Neural crest cell (in vitro differentiated cells): ENCODE data around the gene RBM4B. TPM values are rescaled to one million over a fixed set of nuclear protein-coding genes. Genes with fewer than 3 reads are reported as not detected.
A peak's percentile ranks its signal among the peaks of the same experiment; 100 is the strongest.

Experiments used
- DNase-seq: peaks from one replicate; pipeline ENCODE4 v3.0.0; 2021; ENCODE audit warnings: low read depth, mixed read lengths, low spot score
- H3K27ac Mint-ChIP-seq: one replicate; pipeline ENCODE4 v1.8.0; 2021; ENCODE audit warnings: mild to moderate bottlenecking, mixed read lengths; ENCODE audit not compliant: unreplicated experiment
- H3K27me3 Mint-ChIP-seq: 2 replicates; pipeline ENCODE4 v1.8.0; 2021; ENCODE audit warnings: low read depth, mild to moderate bottlenecking, mixed read lengths
- H3K36me3 Mint-ChIP-seq: 2 replicates; pipeline ENCODE4 v1.8.0; 2021; ENCODE audit warnings: low read depth, mild to moderate bottlenecking, mixed read lengths
- H3K4me1 Mint-ChIP-seq: 2 replicates; pipeline ENCODE4 v1.8.0; 2021; ENCODE audit warnings: mixed read lengths
- H3K4me3 Mint-ChIP-seq: one replicate; pipeline ENCODE4 v1.8.0; 2021; ENCODE audit warnings: mild to moderate bottlenecking, mixed read lengths
- H3K9me3 Mint-ChIP-seq: 2 replicates; pipeline ENCODE4 v1.8.0; 2021; ENCODE audit warnings: mixed read lengths
- total RNA-seq: library from RNA; stranded (reverse); gene quantifications from 2 replicates; pipeline ENCODE4 v1.2.1, GENCODE V29; 2021
- TF ChIP-seq, protein P1 (sequence below): fragments of 200-600 bp; sonication (generic); conservative IDR thresholded peaks from 2 replicates; pipeline ENCODE4 v1.5.0; 2021; ENCODE audit warnings: antibody characterized with exemption, mild to moderate bottlenecking

RBM4B gene
- total RNA-seq, 1 donor from 2014 or later: 61.9 TPM

DNA sequence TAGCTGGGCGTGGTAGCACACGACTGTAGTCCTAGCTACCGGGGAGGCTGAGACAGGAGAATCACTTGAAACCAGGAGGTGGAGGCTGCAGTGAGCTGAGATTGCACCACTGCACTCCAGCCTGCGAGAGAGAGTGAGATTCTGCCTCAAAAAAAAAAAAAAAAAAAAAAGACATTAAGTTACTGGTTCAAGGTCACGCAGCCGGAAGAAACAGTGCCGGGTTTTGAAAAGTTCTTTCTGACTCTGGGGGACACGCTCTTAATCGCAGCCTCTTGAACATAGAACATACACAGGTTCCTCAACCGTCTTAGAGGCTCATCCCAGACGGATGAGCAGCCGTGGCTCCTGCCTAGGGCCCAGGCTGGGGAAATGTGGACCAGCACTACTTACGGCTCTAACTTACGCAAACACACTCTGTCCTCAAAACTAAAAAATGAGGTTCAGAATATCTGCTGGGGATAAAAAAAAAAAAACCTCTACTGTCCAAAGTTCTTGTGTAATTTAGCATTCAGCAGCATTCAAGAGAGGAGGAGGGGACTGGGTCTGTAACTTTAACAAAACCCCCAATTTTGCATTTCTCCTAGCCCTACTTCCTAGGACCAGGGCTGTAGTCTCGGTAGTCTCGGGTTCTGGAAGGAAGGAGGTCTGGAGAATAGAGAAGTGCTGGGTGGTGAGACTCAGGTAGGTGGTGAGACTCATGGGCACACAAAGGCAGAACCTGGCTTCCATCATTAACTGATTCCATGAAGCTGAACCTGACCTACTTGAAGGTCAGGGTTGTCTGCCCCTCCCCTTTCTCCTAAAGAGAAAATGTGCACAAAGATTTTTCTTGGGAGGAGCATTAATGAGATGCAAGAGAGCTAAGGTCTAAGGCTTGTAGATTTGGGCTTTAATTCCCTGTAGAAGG is 45.3 kb upstream of the RBM4B start:
- peaks cover 26% of the 10 kb centered on the region for H3K4me1 Mint-ChIP-seq
- TF ChIP-seq, protein P1, sequence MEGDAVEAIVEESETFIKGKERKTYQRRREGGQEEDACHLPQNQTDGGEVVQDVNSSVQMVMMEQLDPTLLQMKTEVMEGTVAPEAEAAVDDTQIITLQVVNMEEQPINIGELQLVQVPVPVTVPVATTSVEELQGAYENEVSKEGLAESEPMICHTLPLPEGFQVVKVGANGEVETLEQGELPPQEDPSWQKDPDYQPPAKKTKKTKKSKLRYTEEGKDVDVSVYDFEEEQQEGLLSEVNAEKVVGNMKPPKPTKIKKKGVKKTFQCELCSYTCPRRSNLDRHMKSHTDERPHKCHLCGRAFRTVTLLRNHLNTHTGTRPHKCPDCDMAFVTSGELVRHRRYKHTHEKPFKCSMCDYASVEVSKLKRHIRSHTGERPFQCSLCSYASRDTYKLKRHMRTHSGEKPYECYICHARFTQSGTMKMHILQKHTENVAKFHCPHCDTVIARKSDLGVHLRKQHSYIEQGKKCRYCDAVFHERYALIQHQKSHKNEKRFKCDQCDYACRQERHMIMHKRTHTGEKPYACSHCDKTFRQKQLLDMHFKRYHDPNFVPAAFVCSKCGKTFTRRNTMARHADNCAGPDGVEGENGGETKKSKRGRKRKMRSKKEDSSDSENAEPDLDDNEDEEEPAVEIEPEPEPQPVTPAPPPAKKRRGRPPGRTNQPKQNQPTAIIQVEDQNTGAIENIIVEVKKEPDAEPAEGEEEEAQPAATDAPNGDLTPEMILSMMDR: no peak

DNA sequence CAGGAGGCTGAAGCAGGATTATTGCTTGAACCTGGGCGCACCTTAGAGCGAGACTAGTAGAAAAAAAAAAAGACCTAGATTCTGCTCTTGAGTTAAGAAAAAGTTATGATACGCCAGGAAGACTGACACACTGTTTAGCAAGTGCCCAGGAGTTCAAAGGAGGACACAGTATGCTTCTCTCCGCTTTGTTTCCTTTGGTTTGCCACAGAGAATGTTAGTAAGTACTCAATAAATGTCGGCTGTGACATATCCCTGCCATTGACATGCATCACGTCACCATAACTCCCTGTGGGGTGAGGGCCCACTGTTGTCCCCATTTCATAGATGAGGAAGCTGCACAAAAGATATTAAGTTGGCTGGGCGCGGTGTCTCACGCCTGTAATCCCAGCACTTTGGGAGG is 44.3 kb upstream of the RBM4B start:
- Mint-ChIP-seq H3K36me3 (no peaks in the 10 kb centered on the region), H3K9me3 (no peaks in the 10 kb centered on the region), H3K27me3 (peaks cover 26% of the 10 kb centered on the region), H3K4me1 (peaks cover 23% of the 10 kb centered on the region), H3K27ac (no peak overlapping the region), H3K4me3 (no peak overlapping the region)
- TF ChIP-seq, protein P1: no peak
- no peak for DNase-seq

More for the DNA sequence above, 45.3 kb upstream of the RBM4B start:
- Mint-ChIP-seq H3K4me3 (peak overlapping the region; percentile 41), H3K9me3 (no peaks in the 10 kb centered on the region), H3K27me3 (peaks cover 30% of the 10 kb centered on the region), H3K36me3 (no peaks in the 10 kb centered on the region), H3K27ac (no peak overlapping the region)
- DNase-seq: no peak

DNA sequence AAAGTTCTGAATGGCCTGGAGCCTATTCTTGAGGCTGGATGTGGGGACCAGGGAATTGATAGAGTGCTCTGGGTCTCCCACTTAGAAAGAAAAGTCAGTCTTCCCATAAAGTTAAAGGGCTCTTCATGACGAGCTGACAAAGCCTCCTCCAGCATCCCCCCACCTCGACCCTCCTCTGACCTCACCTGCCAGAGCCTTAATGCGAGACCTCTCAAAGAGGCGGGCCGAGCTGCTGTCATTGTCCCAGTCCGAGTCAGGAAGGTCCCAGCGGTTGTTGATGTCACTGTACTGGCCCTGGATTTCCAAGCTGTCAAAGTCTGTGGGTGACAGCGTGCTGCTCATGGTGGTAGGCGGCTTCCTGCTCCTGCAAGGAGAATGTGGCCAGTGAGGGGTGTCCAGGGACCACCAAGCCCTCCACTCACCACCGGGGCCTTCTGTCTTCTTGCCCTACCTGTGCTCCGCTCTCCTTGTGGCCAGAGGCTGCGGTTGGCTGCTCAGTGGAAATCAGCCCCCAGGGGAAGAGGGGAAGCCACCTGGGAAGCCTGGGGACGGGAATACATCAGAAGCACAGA is 43.3 kb upstream of the RBM4B start:
- Mint-ChIP-seq H3K36me3 (no peaks in the 10 kb centered on the region), H3K27me3 (peaks cover 16% of the 10 kb centered on the region), H3K27ac (no peak overlapping the region), H3K9me3 (no peaks in the 10 kb centered on the region), H3K4me3 (no peak overlapping the region), H3K4me1 (peaks cover 16% of the 10 kb centered on the region)
- TF ChIP-seq, protein P1: no peak
- DNase-seq: no peak

DNA sequence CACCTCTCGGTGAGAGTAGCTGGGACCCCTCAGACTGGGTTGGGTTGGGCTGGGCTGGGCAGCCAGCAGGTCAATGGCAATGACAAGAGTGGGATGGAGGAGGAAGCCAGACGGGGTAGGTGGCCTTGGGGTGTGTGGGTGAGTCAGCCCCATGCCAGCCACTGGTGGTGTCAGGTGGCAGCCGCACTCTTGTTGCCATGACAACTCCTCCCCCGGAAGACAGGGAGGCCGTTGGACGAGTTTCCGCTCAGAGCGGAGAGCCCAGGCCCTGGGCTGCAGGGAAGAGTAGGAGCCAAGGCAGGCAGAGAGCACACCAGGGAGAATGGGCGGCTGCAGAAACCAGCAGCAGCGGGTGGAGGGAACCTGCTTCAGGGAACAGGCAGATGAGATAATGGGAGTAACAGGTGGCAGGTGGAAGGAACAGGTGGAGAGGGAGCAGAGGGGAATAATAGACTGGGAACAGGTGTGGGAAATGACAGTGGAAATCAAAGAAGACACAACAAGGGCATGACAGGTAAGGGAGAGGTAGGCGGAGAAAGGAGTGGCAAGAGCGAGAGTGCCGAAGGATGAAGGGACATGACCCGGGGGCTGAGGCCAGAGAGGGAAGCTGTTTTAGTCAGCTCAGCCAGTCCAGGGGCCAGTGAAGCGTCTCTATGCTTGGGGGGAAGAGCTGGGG is 42.7 kb upstream of the RBM4B start:
- no peaks in the 10 kb centered on the region for H3K9me3 Mint-ChIP-seq
- peaks cover 10% of the 10 kb centered on the region for H3K27me3 Mint-ChIP-seq
- no peak overlapping the region for H3K4me3 Mint-ChIP-seq
- H3K4me1 Mint-ChIP-seq: peaks cover 9% of the 10 kb centered on the region
- H3K27ac Mint-ChIP-seq: peak overlapping the region; percentile 43
- no peaks in the 10 kb centered on the region for H3K36me3 Mint-ChIP-seq
- TF ChIP-seq, protein P1: no peak
- DNase-seq: peak; percentile 18

DNA sequence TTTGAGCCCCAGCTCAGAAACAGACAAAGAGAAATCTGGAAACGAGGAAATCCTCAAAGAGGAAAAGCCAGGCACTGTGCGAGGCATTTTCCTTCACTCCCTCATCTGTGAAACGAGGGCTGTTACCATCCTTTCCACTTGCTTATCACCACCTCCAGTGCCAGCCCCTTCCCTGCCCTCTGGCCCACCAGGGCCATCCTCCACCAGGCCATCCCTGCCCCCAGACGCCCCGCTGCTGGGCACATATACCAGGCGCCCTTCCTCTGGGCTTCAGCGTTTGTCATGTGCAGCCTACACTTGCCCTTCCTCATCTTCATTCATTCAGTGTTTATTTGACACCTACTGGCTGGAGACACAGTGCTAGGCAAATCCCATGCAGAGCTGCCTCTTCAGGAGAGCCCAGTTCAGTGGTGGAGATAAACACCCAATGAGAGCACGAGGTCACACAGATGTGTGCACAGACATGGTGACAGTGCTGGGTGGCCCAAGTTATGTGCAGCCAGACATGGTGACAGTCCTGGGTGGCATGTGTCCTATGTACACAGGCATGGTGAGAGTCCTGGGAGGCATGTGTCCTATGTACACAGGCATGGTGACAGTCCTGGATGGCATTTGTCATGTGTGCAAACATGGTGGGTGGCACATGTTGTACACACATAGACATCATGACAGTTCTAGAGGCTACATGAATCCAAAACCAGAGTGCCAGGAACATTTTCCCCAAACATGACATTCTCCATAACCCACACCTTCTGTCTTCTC is 41.6 kb upstream of the RBM4B start:
- TF ChIP-seq, protein P1: no peak
- no peak overlapping the region for H3K27ac Mint-ChIP-seq
- no peak for DNase-seq
- no peaks in the 10 kb centered on the region for H3K9me3 Mint-ChIP-seq
- peaks cover 4% of the 10 kb centered on the region for H3K36me3 Mint-ChIP-seq
- H3K4me1 Mint-ChIP-seq: peaks cover 9% of the 10 kb centered on the region
- H3K27me3 Mint-ChIP-seq: no peaks in the 10 kb centered on the region
- no peak overlapping the region for H3K4me3 Mint-ChIP-seq
